A549 treated with DMSO at 1 μM for 4 hours (cell line): Measurements from ENCODE around the gene PDK2. TPM values are rescaled to one million over a fixed set of nuclear protein-coding genes. Genes with fewer than 3 reads are reported as not detected.

Experiments
- total RNA-seq: library from RNA; stranded (reverse); fragments of 200-300 nt; extraction: Qiagen RNA extraction; gene quantifications from 5 replicates; pipeline ENCODE4 v1.2.3, GENCODE V29; 2022; ENCODE audit warnings: low read depth

The PDK2 gene
- total RNA-seq, result 18.8 to 21.6 TPM (median 19.0 TPM) in 5 replicates

DNA sequence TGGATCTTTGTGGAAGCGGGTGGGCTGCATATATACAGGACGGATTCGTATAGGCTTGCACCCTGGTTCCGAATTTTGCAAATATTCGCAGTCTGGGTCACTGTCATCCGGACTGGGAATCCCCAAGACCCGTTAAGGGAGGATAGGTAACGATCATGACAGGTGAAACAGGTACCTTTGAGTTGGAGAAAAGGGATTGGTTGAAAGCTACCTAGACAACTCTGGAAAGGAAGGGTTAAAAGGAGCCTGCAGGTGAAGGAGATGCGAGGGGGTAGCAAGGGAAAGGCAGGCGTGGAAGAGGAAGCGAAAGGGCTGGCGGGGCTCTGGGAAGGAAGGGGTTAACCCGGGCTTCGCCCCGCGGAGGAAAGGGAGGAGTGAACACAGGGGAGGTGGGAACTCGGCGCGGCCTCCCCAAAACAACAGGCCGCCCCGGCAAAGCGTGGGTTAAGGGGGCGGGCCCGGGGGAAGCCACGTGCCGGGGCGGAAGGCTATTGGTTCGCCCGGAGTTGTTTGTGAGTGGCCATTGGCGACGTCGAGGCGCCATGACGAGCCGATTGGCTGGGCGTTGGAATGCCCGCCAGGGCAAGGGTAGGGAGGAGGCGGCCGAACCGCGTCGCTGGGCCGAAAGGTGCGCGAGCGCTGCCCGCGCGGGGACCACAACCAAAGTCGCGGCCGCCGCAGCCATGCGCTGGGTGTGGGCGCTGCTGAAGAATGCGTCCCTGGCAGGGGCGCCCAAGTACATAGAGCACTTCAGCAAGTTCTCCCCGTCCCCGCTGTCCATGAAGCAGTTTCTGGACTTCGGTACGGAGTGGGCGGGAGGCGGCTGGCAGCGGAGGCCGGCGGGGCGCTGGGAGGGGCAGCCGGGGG is at the start of gene PDK2:
TSS of gene PDK2 (plus strand) at position 599 of the 867 bp plus-strand sequence. CDS start at position 684, 85 bp downstream.

DNA sequence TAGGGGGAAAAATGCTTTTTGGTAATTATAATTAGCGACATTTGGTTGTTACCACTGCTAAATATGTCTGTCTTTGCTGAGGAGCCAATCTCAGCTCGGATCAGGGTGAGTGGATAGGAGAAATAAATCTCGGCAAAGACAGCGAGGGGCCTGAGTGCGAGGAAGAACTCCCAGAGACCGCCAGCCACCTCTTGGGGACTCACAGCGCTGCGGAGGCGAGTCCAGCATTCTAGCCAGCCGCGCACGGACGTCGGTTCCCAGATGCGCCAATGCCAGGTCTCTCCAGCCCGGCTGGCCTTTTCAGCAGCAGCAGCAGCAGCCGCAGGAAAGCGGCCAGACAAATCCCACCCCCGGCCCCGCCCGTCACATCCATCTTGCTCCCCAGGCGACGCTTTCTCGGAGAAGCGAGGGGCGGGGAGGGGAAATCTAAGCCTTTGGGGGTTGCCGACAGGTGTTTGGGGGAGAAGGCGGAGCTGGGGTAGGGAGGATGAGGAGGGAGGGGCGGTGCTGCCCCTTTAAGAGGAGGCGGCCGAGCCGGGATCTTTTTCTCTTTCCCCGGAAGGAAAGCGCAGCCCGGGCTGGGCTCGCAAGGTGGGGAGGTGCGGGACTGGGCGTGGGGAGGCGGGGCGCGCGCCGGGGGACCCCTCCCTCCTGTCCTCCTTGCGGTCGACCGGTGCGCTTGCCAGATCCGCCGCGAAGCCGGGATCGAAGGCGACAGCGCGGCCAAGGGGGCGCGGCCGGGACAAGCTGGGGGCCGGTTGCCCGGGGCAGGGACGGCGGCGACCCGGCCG is 39.5 kb upstream of the PDK2 start, which contains the start of gene ITGA3:
TSS of gene ITGA3 (plus strand) at position 685 of the 791 bp plus-strand sequence. CDS start 330 bp downstream, outside the sequence.

GRCh38 chr17:50129728-50130558 is 34.8 kb downstream of the PDK2 start, which contains the start of gene SAMD14:
Gene SAMD14, minus strand, starts transcription at chr17:50130160. Its CDS starts 5,201 bp downstream, at chr17:50124959.

GRCh38 chr17:50150354-50151040 is 55.3 kb downstream of the PDK2 start, which contains the start of gene PPP1R9B:
Gene PPP1R9B, minus strand, starts transcription at chr17:50150677. Its CDS starts 164 bp downstream, at chr17:50150513.

Other genes starting within 250 kb of the PDK2 start
- not detected in 5 replicates for gene TAC4, start 247.3 kb upstream of the PDK2 start, total RNA-seq
- 2.4 to 3.3 TPM (median 3.0 TPM) in 5 replicates for gene DLX4, start 126.2 kb upstream of the PDK2 start, total RNA-seq
- 0.08 to 0.28 TPM (median 0.14 TPM) in 5 replicates for gene DLX3, start 100.1 kb upstream of the PDK2 start, total RNA-seq
- 429 to 478 TPM (median 448 TPM) in 5 replicates for gene ITGA3, start 39.2 kb upstream of the PDK2 start, total RNA-seq
- gene SAMD14, start 34.8 kb downstream of the PDK2 start, total RNA-seq, result 0.24 to 0.51 TPM (median 0.38 TPM) in 5 replicates
- gene PPP1R9B, start 55.3 kb downstream of the PDK2 start, total RNA-seq, result 45.7 to 65.4 TPM (median 59.4 TPM) in 5 replicates
- 1.5 to 2.7 TPM (median 1.8 TPM) in 5 replicates for gene SGCA, start 70.7 kb downstream of the PDK2 start, total RNA-seq
- 8.5 to 11.9 TPM (median 9.5 TPM) in 5 replicates for gene COL1A1, start 106.3 kb downstream of the PDK2 start, total RNA-seq
- 22.2 to 30.1 TPM (median 26.9 TPM) in 5 replicates for gene TMEM92, start 179.1 kb downstream of the PDK2 start, total RNA-seq